ENCODE measurements around the gene CSHL1. TPM values are rescaled to one million over a fixed set of nuclear protein-coding genes. Genes with fewer than 3 reads are reported as not detected.

The CSHL1 gene
- total RNA-seq, 2 donors from 2014 or later, result not detected

DNA sequence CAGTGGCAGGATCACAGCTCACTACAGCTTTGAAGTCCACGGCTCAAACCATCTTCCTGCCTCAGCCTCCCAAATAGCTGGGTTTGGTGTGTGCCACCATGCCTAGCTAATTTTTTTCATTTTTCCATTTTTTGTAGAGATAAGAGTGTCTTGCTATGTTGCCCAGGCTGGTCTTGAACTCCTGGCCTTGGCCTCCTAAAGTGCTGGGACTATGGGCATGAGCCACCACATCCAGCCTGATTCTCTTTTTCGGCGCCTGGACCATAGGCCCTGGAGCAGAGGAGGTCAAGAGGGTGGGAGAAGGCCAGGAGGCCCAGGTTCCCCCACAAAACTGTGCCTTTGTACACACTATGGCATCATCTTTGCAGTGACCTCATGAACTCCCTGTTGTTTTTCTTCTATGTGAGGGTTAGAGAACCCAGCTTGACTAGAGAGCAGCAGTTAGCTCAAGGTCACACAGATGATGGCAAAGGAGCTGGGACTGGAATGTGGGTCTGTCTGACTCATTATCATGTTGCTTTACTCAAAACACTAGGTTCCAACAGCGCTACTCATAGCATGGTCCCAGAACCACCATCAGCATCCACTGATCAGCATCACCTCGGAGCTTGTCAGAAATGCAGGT lies 45.4 kb upstream of the CSHL1 start:
- Histone ChIP-seq H3K9ac (ENCODE audit: extremely low read depth, low read length, poor library complexity, severe bottlenecking) (no peak overlapping the region), H3K27me3 (ENCODE audit: control insufficient read depth, insufficient read depth, low read length, poor library complexity, severe bottlenecking) (peaks cover 15% of the 10 kb centered on the region), H3K4me1 (ENCODE audit: control insufficient read depth, insufficient read depth, low read length) (no peaks in the 10 kb centered on the region), H3K4me3 (ENCODE audit: low read length) (no peak overlapping the region), H3K36me3 (ENCODE audit: control insufficient read depth, insufficient read depth, low read length) (no peaks in the 10 kb centered on the region), H3K9me3 (ENCODE audit: control insufficient read depth, low read length) (no peaks in the 10 kb centered on the region), H3K27ac (ENCODE audit: low read depth, low read length) (no peak overlapping the region)
- DNase-seq, result no peak
- TF ChIP-seq, protein P1, sequence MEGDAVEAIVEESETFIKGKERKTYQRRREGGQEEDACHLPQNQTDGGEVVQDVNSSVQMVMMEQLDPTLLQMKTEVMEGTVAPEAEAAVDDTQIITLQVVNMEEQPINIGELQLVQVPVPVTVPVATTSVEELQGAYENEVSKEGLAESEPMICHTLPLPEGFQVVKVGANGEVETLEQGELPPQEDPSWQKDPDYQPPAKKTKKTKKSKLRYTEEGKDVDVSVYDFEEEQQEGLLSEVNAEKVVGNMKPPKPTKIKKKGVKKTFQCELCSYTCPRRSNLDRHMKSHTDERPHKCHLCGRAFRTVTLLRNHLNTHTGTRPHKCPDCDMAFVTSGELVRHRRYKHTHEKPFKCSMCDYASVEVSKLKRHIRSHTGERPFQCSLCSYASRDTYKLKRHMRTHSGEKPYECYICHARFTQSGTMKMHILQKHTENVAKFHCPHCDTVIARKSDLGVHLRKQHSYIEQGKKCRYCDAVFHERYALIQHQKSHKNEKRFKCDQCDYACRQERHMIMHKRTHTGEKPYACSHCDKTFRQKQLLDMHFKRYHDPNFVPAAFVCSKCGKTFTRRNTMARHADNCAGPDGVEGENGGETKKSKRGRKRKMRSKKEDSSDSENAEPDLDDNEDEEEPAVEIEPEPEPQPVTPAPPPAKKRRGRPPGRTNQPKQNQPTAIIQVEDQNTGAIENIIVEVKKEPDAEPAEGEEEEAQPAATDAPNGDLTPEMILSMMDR (conservative IDR thresholded peaks at IDR 0.05), result no peak
- Mint-ChIP-seq H3K27ac (no peak overlapping the region), H3K27me3 (ENCODE audit: insufficient read depth) (peaks cover 25% of the 10 kb centered on the region), H3K36me3 (ENCODE audit: low read depth) (peaks cover 1% of the 10 kb centered on the region), H3K4me1 (peaks cover 12% of the 10 kb centered on the region), H3K4me3 (no peak overlapping the region), H3K9me3 (no peaks in the 10 kb centered on the region)
- 91% methylated on average over 5 of the region's 5 CpGs; no CpG with 5 or more reads in 1 of the 2 experiments for WGBS, 2 experiments (ENCODE audit: insufficient coverage in 1 of 2, insufficient read length in 1 of 2)

DNA sequence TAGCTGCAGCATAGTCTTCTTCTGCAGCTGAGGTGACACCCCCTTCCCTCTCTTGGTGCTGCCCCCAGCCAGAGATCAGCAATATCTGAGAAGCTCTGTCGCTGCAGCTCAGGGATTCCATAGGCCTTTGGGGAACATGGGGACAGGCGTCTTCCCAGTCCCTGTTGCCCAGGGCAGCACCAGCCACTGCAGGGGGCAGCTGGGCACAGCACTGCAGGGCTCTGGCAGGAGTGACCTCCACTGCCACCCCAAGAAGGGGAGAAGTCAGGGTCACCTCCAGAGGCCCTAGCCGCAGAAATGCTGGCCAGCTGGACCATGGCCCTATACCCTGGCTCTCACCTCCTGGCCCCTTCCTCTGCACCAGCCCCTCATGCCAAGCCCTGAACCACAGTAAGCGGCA lies 44.7 kb upstream of the CSHL1 start:
- H3K36me3 Mint-ChIP-seq (ENCODE audit: low read depth), result peaks cover 1% of the 10 kb centered on the region
- H3K9me3 Mint-ChIP-seq, result no peaks in the 10 kb centered on the region
- 92 to 100% methylated on average over 2 to 4 of the region's 4 CpGs for WGBS, 2 experiments (ENCODE audit: insufficient coverage in 1 of 2, insufficient read length in 1 of 2)

DNA sequence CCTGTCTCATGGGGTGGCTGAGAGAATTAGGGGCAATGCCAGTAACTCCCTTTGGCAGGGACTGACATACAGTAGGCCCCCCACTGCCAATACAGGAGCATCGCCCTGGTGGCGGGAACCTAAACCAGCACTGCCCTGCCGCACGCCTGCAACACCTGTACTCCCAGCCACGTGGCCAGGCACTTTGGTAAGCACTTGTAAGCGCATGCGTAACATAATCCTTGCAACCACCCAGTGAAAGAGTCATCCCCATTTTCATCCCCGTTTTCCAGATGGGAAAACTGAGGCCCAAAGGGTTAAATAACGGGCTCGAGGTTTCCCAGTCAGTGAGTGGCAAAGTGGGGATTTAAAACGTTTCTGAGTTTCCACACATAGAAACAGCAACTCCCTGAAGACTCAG lies 44.2 kb upstream of the CSHL1 start:
- Mint-ChIP-seq H3K9me3 (no peaks in the 10 kb centered on the region), H3K27ac (no peak overlapping the region), H3K27me3 (ENCODE audit: insufficient read depth) (peaks cover 20% of the 10 kb centered on the region), H3K36me3 (ENCODE audit: low read depth) (peaks cover 1% of the 10 kb centered on the region), H3K4me3 (no peak overlapping the region), H3K4me1 (peaks cover 6% of the 10 kb centered on the region)
- Histone ChIP-seq H3K27ac (ENCODE audit: low read depth, low read length) (no peak overlapping the region), H3K4me1 (ENCODE audit: control insufficient read depth, insufficient read depth, low read length) (no peaks in the 10 kb centered on the region), H3K27me3 (ENCODE audit: control insufficient read depth, insufficient read depth, low read length, poor library complexity, severe bottlenecking) (peaks cover 15% of the 10 kb centered on the region), H3K36me3 (ENCODE audit: control insufficient read depth, insufficient read depth, low read length) (no peaks in the 10 kb centered on the region), H3K9ac (ENCODE audit: extremely low read depth, low read length, poor library complexity, severe bottlenecking) (no peak overlapping the region), H3K9me3 (ENCODE audit: control insufficient read depth, low read length) (no peaks in the 10 kb centered on the region), H3K4me3 (ENCODE audit: low read length) (no peak overlapping the region)
- no peak for DNase-seq
- 87 to 90% methylated on average over 11 of the region's 11 CpGs for WGBS, 2 experiments (ENCODE audit: insufficient coverage in 1 of 2, insufficient read length in 1 of 2)
- TF ChIP-seq, protein P1 (conservative IDR thresholded peaks at IDR 0.05), result peak; percentile 19

More for the DNA sequence above, 44.7 kb upstream of the CSHL1 start:
- H3K27ac ChIP-seq (ENCODE audit: low read depth, low read length), result no peak overlapping the region
- H3K27me3 ChIP-seq (ENCODE audit: control insufficient read depth, insufficient read depth, low read length, poor library complexity, severe bottlenecking), result peaks cover 15% of the 10 kb centered on the region
- Mint-ChIP-seq H3K4me1 (peaks cover 12% of the 10 kb centered on the region), H3K4me3 (no peak overlapping the region), H3K27me3 (ENCODE audit: insufficient read depth) (peaks cover 25% of the 10 kb centered on the region), H3K27ac (no peak overlapping the region)
- no peaks in the 10 kb centered on the region for H3K9me3 ChIP-seq (ENCODE audit: control insufficient read depth, low read length)
- no peaks in the 10 kb centered on the region for H3K4me1 ChIP-seq (ENCODE audit: control insufficient read depth, insufficient read depth, low read length)
- no peak overlapping the region for H3K4me3 ChIP-seq (ENCODE audit: low read length)
- no peak for DNase-seq
- H3K36me3 ChIP-seq (ENCODE audit: control insufficient read depth, insufficient read depth, low read length), result no peaks in the 10 kb centered on the region
- TF ChIP-seq, protein P1 (conservative IDR thresholded peaks at IDR 0.05), result no peak
- no peak overlapping the region for H3K9ac ChIP-seq (ENCODE audit: extremely low read depth, low read length, poor library complexity, severe bottlenecking)

Data from endodermal cell (in vitro differentiated cells).